Subcutaneous abdominal adipose tissue (tissue), 5 donors: Measurements from ENCODE around the gene RRP12.

Experiments
- H3K27ac ChIP-seq: one replicate; pipeline ENCODE4 v1.7.0; 2013; ENCODE audit warnings: low read depth, mild to moderate bottlenecking, inconsistent platforms, low read length, moderate library complexity
- H3K27me3 ChIP-seq, 5 donors: one replicate each; pipeline ENCODE4 v1.7.0; 2013; ENCODE audit warnings: low read length in 5 of 5, inconsistent platforms in 1 of 5; ENCODE audit not compliant: control insufficient read depth in 5 of 5, insufficient read depth in 4 of 5
- H3K36me3 ChIP-seq, 5 donors: one replicate each; pipeline ENCODE4 v1.7.0; 2013; ENCODE audit warnings: low read length in 5 of 5; ENCODE audit not compliant: control insufficient read depth in 5 of 5, insufficient read depth in 5 of 5
- H3K4me1 ChIP-seq, 5 donors: one replicate each; pipeline ENCODE4 v1.7.0; 2013; ENCODE audit warnings: low read length in 5 of 5, mild to moderate bottlenecking in 3 of 5, moderate library complexity in 1 of 5; ENCODE audit not compliant: control insufficient read depth in 5 of 5, insufficient read depth in 5 of 5
- H3K4me3 ChIP-seq, 5 donors: one replicate each; pipeline ENCODE4 v1.7.0; 2013; ENCODE audit warnings: low read length in 5 of 5, low read depth in 1 of 5
- H3K9ac ChIP-seq, 5 donors: one replicate each; pipeline ENCODE4 v1.7.0; 2013; ENCODE audit warnings: low read length in 5 of 5, mild to moderate bottlenecking in 4 of 5, moderate library complexity in 3 of 5
- H3K9me3 ChIP-seq, 5 donors: one replicate each; pipeline ENCODE4 v1.7.0; 2013; ENCODE audit warnings: low read length in 5 of 5; ENCODE audit not compliant: control insufficient read depth in 5 of 5
- donor health status: healthy.
- donor health status: healthy.
- donor health status: healthy.
- donor health status: healthy.
- donor health status: healthy.

The RRP12 gene

GRCh38 chr10:97319671-97320479 lies 81.3 kb downstream of the RRP12 start:
- no peaks in the 10 kb centered on the region for H3K9me3 ChIP-seq
- no peaks in the 10 kb centered on the region for H3K36me3 ChIP-seq
- peak overlapping the region; percentile 16 for H3K27ac ChIP-seq
- peak overlapping the region; percentile 65 to 88 (median 70) for H3K4me3 ChIP-seq
- peaks cover 4 to 34% (median 30%) of the 10 kb centered on the region in 5 donors for H3K4me1 ChIP-seq
- H3K27me3 ChIP-seq = no peaks in the 10 kb centered on the region
- peak overlapping the region in 4 of 5 donors; percentile 51 to 86 (median 68) for H3K9ac ChIP-seq

DNA sequence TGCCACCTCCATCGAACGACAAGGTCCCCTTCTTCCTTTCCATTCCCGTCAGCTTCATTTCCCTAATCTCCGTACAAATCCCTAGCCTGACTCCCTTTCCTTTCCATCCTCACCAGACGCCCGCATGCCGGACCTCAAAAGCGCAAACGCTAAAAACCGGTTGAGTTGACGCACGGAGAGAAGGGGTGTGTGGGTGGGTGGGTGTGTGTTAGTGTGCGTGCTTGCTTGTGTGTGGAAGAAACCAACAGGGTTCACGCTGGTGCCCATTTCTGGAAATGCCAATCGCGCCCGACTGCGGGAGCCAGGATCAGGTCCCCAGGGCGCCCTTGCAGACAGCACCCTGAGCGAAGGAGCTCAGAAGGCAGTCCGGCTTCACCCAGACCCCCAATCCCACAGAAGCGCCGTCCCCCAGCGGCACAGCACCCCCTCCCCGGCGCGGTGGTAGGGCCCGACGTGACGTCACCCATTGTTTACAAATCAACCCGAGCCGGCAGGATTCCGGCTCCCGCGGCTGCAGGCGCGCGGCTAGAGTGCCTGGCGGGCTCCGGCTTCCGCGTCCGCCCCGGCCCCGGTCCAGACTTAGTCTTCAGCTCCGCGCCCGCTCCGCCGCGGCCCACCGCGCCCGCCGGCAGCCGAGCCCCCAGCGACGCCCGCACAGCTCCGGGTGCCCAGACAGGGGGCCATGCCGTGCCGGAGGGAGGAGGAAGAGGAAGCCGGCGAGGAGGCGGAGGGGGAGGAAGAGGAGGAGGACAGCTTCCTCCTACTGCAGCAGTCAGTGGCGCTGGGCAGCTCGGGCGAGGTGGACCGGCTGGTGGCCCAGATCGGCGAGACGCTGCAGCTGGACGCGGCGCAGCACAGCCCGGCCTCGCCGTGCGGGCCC lies 82.1 kb downstream of the RRP12 start, which contains the start of gene FRAT1:
FRAT1 (plus strand) TSS at position 500 of the 880 bp plus-strand sequence; CDS start at position 683, 183 bp downstream.
- Histone ChIP-seq H3K4me1 (peaks cover 4 to 34% (median 30%) of the 10 kb centered on the region in 5 donors), H3K27me3 (no peaks in the 10 kb centered on the region), H3K27ac (peak within 1 kb of the TSS; percentile 96), H3K9me3 (no peaks in the 10 kb centered on the region), H3K36me3 (no peaks in the 10 kb centered on the region), H3K4me3 (peak within 1 kb of the TSS; percentile 65 to 95 (median 88)), H3K9ac (peak within 1 kb of the TSS in 4 of 5 donors; percentile 75 to 95 (median 87))

DNA sequence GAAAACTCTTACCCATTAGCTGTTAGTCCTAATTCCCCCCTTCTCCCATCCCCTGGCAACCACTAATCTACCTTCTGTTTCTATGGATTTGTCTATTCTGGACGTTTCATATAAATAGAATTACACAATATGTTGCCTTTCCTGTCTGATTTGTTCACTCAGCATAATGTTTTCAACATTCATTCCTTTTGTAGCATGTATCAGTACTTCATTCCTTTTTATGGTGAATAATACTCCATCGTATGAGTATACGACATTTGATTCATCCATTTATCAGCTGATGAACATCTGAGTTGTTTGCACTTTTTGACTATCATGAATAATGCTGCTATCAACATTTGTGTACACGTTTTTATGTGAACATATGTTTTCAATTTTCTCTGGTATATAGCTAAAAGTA lies 86.5 kb downstream of the RRP12 start:
- H3K4me1 ChIP-seq = peaks cover 0 to 6% (median 6%) of the 10 kb centered on the region in 5 donors
- no peaks in the 10 kb centered on the region for H3K36me3 ChIP-seq
- H3K27me3 ChIP-seq = no peaks in the 10 kb centered on the region
- no peak overlapping the region for H3K27ac ChIP-seq
- no peak overlapping the region for H3K4me3 ChIP-seq
- H3K9me3 ChIP-seq = no peaks in the 10 kb centered on the region
- peak overlapping the region in 1 of 5 donors; percentile 11 for H3K9ac ChIP-seq

DNA sequence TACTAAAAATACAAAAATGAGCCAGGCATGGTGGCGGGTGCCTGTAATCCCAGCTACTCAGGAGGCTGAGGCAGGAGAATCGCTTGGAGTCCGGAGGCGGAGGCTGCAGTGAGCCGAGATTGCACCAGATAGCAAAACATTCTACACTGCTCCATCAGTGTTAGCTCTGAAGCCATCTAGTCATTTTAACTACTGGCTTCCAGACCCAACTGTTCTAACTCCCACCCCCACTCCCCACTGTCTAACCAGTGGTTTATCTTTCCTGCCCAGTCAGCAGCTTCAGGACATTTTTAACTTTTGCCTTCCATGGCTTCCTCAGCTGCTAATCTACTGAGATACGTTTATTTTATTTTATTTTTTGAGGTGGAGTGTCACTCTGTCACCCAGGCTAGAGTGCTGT lies 88.2 kb downstream of the RRP12 start:
- H3K9me3 ChIP-seq = no peaks in the 10 kb centered on the region
- H3K4me3 ChIP-seq = no peak overlapping the region
- H3K4me1 ChIP-seq = peaks cover 0 to 4% (median 0%) of the 10 kb centered on the region in 5 donors
- no peaks in the 10 kb centered on the region for H3K36me3 ChIP-seq
- no peak overlapping the region for H3K9ac ChIP-seq
- H3K27ac ChIP-seq = no peak overlapping the region
- no peaks in the 10 kb centered on the region for H3K27me3 ChIP-seq

DNA sequence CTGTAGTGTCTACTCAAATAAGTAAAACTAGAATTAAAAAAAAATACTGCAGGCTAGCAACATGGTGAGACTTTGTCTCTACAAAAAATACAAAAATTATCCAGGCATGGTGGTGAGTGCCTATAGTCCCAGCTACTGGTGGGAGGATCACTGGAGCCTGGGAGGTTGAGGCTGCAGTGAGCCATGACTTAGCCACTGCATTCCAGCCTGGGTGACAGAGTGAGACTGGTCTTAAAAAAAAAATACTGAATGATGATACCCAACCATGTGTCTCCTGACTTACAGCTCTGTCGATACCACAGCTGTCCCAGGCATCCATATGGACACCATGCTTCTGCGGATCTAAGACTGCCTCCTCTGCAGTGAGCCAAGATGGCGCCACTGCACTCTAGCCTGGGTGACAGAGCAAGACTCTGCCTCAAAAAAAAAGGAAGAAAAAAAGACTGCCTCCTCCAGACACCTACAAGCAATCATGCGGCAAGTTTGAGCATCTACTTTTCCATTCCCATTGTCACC lies 90.0 kb downstream of the RRP12 start:
- peaks cover 0 to 4% (median 0%) of the 10 kb centered on the region in 5 donors for H3K4me1 ChIP-seq
- no peak overlapping the region for H3K27ac ChIP-seq
- H3K27me3 ChIP-seq = no peaks in the 10 kb centered on the region
- H3K4me3 ChIP-seq = no peak overlapping the region
- no peaks in the 10 kb centered on the region for H3K9me3 ChIP-seq
- H3K36me3 ChIP-seq = no peaks in the 10 kb centered on the region
- no peak overlapping the region for H3K9ac ChIP-seq

GRCh38 chr10:97307866-97308780 lies 93.0 kb downstream of the RRP12 start:
- H3K4me1 ChIP-seq = peaks cover 0 to 4% (median 0%) of the 10 kb centered on the region in 5 donors
- H3K4me3 ChIP-seq = no peak overlapping the region
- no peak overlapping the region for H3K9ac ChIP-seq
- no peaks in the 10 kb centered on the region for H3K36me3 ChIP-seq
- no peaks in the 10 kb centered on the region for H3K27me3 ChIP-seq
- H3K9me3 ChIP-seq = no peaks in the 10 kb centered on the region
- H3K27ac ChIP-seq = no peak overlapping the region

DNA sequence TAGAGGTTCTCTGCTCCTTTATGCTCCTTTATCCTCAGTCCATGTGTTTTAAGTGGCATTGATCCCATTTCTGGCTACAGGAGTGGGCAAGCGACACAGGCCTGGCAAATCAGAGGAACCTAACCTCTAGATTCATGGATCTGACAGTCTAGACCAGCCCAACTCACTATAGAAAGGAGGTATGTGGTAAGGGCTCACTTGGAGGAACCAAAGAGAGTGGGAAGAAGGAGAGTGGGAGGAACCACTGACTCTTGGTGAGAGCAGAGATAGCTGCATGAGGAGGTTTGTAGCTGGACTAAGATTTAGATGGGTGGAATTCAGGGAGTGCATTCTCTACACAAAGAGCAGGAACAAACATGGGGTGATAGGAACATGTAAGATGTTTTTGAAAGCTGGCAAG lies 93.7 kb downstream of the RRP12 start:
- Histone ChIP-seq H3K27ac (no peak overlapping the region), H3K9me3 (no peaks in the 10 kb centered on the region), H3K4me3 (no peak overlapping the region), H3K9ac (no peak overlapping the region), H3K4me1 (peaks cover 0 to 4% (median 0%) of the 10 kb centered on the region in 5 donors), H3K27me3 (no peaks in the 10 kb centered on the region), H3K36me3 (no peaks in the 10 kb centered on the region)
